GM19025 (cell line): Measurements from ENCODE around the gene TBX5.

ENCODE experiments used
- ATAC-seq: cut with Tn5 transposase; IDR thresholded peaks from one replicate; pipeline ENCODE4 v1.9.1; 2021; ENCODE audit warnings: mild to moderate bottlenecking, low read depth, moderate library complexity; ENCODE audit not compliant: unreplicated experiment

The TBX5 gene

GRCh38 chr12:114434341-114434740 is 28.4 kb upstream of the TBX5 start:
- no peak for ATAC-seq

- ATAC-seq = no peak
These were observed 26.0 kb upstream of the TBX5 start for GRCh38 chr12:114431902-114432301.

GRCh38 chr12:114430306-114430705 is 24.4 kb upstream of the TBX5 start:
- ATAC-seq = no peak

- no peak for ATAC-seq
These were observed 19.2 kb upstream of the TBX5 start for GRCh38 chr12:114425031-114425626.

GRCh38 chr12:114420944-114421335 is 15.0 kb upstream of the TBX5 start:
- ATAC-seq = no peak

DNA sequence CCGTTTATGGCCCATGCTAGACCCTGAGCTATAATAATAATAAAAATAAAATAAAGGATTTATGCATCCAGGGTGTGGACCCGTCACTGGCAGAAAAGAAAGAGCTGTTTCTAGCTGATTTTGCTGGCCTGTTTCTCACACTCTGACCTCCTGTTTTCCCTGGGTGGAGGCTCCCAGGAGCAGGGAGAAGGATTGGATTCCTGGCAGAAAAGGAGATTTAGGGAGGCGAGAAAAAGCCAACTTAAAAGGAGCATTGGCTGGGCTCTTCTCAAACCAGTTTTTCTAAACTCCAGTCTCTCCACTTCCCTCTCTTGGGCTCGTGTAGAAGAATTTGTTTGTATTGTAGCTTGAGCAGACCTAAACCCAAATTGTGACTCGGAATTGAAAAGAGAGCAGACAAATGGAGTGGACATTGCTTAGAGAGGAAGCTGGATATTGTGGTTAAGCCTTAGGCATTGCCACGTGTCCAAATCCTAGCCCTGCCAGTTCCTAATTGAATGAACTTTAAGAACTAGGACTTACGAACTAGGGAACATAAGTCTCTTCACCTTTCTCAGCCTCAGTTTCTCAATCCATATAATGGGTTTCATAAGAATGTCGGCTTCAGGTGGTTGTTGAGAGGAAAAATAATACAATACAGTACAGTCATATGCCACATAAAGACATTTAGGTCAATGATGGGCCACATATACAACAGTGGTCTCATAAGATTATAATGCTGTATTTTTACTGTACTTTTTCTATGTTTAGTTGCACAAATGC is 14.4 kb upstream of the TBX5 start:
- ATAC-seq = no peak

- no peak for ATAC-seq
These were observed 10.1 kb upstream of the TBX5 start for GRCh38 chr12:114416028-114416427.

GRCh38 chr12:114415525-114415868 is 9.6 kb upstream of the TBX5 start:
- no peak for ATAC-seq

- ATAC-seq = no peak
These were observed 9.1 kb upstream of the TBX5 start for GRCh38 chr12:114414866-114415524.

DNA sequence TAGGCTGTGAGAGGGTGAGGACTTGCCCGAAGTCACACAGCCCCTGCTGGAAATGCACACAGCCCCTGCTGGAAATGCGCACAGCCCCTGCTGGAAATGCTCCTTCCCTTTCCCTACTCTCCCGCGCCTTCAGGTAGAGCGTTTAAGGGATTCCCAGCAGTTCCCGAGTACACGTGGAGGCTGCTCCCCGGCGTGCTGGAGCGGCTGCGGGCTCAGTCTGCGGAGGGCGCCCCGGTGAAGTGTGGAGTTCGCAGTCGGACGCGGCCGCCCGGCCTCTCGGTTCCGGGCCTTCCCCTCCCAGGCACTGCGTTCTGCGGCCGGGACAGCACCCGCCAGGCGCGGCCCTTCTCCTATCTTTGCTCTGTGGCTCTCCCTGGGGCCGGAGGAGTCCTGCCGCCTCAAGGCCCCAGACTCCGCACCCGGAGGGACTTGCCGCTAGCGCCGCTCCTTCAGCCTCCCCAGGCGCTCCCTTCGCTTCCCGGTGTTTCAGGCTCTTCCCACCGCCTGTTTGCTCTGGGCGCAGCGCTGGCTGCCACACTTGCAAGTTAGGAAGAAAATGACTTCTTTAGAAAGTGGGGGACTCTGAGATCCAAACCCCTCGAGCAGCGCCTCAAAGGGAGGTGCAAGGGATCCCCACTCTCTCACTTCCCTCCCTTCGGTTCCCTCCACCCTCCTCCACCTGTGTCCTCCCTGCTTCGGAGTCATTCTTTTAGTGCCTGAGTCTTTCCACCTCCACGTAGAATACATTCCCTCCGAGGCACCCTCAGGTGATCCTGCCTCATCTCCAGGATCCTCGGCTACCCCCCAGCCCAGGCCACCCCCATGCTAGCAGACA is 8.3 kb upstream of the TBX5 start:
- no peak for ATAC-seq

GRCh38 chr12:114412825-114413749 is 7.1 kb upstream of the TBX5 start:
- no peak for ATAC-seq

GRCh38 chr12:114412307-114412706 is 6.4 kb upstream of the TBX5 start:
- ATAC-seq = no peak

- no peak for ATAC-seq
These were observed 5.3 kb upstream of the TBX5 start for GRCh38 chr12:114411071-114411837.

DNA sequence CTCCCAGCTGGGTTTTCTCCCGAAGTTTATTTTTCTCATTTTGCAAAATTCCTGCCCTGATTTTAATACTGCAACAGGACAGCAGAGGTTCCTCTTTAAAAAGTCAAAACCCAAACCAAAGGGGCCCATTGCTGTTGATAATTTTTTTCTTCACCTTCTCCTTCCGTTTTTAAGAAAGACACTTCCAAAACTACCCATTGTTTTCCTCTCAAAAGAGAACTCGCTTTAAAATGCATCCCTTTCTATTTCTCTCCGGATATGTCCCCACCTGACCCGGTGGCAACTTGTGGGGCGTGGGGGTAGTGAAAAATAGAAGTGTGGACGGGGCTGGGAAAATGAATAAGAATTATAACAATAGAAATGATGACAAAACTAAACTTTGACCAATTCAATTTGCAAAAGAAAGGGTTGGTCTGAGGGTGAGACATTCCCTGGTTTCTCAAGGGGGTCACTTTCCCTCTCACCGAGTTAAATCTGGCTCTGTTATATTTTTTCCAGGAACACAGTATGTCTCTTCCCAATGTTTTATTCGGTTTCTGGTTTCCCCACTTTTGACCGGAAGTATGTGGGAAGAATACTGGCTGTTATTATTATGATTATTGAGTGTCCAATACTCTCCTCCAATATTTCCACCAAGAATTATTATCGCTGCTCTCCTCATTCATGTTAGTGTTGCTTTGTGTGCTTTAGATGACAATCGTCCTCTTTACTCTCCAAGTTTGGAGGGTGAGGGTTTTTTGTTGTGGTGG is 4.1 kb upstream of the TBX5 start:
- ATAC-seq = no peak

DNA sequence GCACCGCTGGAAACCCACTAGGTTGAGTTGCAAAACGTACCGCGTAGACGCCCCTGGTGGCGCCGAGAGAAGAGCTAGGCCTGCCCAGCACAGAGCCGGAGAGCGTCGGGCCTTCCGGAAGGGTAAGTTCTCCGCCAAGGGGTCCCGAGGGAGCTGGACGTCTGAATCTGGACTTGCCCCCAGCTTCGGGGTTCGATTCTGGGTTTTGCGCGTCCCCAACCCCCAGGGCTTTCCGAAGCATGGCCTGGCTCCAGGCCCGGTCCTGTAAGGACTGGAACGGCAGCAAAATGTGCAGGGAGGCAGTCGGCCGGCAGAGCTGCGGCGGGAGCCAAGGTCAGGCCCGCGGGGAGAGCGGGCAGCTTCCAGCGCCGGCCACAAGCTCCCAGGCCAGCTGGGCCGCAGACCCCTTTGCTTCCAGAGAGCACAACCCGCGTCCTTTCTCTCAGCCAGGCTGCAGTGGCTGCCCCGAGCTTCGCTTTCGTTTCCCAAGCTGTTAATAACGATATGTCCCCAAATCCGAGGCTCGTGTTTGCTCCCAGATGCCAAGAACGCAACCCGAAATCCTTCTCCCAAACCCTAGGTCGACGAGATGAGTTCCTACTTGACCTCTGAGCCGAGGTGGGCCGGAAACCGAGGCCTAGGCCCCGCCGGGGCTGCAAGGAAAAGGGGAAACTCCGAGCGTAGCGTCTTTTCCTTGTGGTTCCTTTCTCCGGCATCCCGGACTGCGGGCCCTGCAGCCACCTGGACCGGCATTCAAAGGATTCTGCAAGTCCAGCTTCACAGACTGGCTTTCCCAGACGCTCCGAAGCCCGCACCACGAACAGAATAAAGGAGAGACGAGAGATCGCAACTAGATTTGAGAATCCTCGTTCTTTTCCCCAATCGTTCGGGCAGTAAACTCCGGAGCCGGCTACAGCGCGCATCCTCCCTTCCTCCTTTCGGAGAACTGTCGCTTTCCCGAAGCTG is 3.2 kb upstream of the TBX5 start:
- ATAC-seq = no peak

GRCh38 chr12:114408471-114408885 is 2.5 kb upstream of the TBX5 start:
- ATAC-seq = no peak

GRCh38 chr12:114407842-114408411 is 2.0 kb upstream of the TBX5 start:
- no peak for ATAC-seq
